GM12878 (cell line): ENCODE data around the gene B4GALNT2. TPM values are rescaled to one million over a fixed set of nuclear protein-coding genes. Genes with fewer than 3 reads are reported as not detected.

Experiments
- ATAC-seq: fragments of 200-7000 bp; cut with Tn5 transposase; 3 replicates; pipeline ENCODE4 v1.9.1; 2020; ENCODE audit warnings: mild to moderate bottlenecking, moderate library complexity
- BruUV-seq: library from RNA; stranded (reverse); fragments of 400-500 nt; replicated peaks from 2 replicates; lab custom pipeline; 2021; lab: Mats Ljungman, UMichigan
- CTCF ChIA-PET: fragments of 300-600 bp; sonication (Branson Sonifier 250); formaldehyde crosslinking; extraction: SDS; loops from one replicate; lab custom pipeline; 2021; ENCODE audit warnings: inconsistent platforms; lab: Yijun Ruan, JAX
- POLR2A ChIA-PET: fragments of 350-600 bp; formaldehyde crosslinking; extraction: SDS; loops from one replicate; lab custom pipeline; 2021; ENCODE audit warnings: inconsistent platforms; lab: Charles Lee
- RAD21 ChIA-PET: fragments of 300-600 bp; sonication (Branson Sonifier 250); formaldehyde crosslinking; loops from one replicate; lab custom pipeline; 2023; ENCODE audit warnings: antibody characterized with exemption; ENCODE audit not compliant: unreplicated experiment; lab: Charles Lee
- SMC1A ChIA-PET: fragments of 300-600 bp; sonication (Branson Sonifier 250); formaldehyde crosslinking; loops from one replicate; lab custom pipeline; 2023; ENCODE audit not compliant: unreplicated experiment, uncharacterized antibody; lab: Charles Lee
- DNase-seq: peaks from one replicate; pipeline ENCODE4 v3.0.0-alpha.2; 2011; ENCODE audit warnings: low read depth, low spot score
- FAIRE-seq: peaks from 3 replicates; lab custom pipeline; 2011; peaks lifted over from hg19 to GRCh38; lab: Jason Lieb, UNC
- H2AFZ ChIP-seq: 2 replicates; pipeline ENCODE4 v1.6.0; 2011; ENCODE audit warnings: low read depth, low read length, control low read depth; ENCODE audit not compliant: control insufficient read depth
- H3K27ac ChIP-seq: 2 replicates; pipeline ENCODE4 v1.5.1; 2011; ENCODE audit warnings: control low read depth; ENCODE audit not compliant: control insufficient read depth, insufficient read depth
- H3K27me3 ChIP-seq, 2 experiments: replicated peaks in 1 of 2; 2 replicates each; pipeline versions ENCODE4 v1.6.0 to v1.6.1; 2011; ENCODE audit warnings: low read length in 1 of 2; ENCODE audit not compliant: control insufficient read depth in 2 of 2, insufficient read depth in 2 of 2
- H3K36me3 ChIP-seq, 2 experiments: 2 replicates each; pipeline ENCODE4 v1.5.1; 2011; ENCODE audit warnings: low read length in 1 of 2; ENCODE audit not compliant: control insufficient read depth in 2 of 2, insufficient read depth in 2 of 2
- H3K4me1 ChIP-seq: 2 replicates; pipeline ENCODE4 v1.6.1; 2011; ENCODE audit warnings: mild to moderate bottlenecking, low read length, moderate library complexity, mixed read lengths; ENCODE audit not compliant: control insufficient read depth, insufficient read depth
- H3K4me2 ChIP-seq: 2 replicates; pipeline ENCODE4 v1.6.0; 2011; ENCODE audit warnings: control low read depth; ENCODE audit not compliant: control insufficient read depth, insufficient read depth
- H3K4me3 ChIP-seq: fragments of 200-600 bp; sonication (generic); 2 replicates; pipeline ENCODE4 v1.5.1; 2016
- H3K79me2 ChIP-seq: 2 replicates; pipeline ENCODE4 v1.6.0; 2011; ENCODE audit warnings: low read length; ENCODE audit not compliant: control insufficient read depth, insufficient read depth
- H3K9ac ChIP-seq: 2 replicates; pipeline ENCODE4 v1.8.0; 2011; ENCODE audit warnings: low read length, control low read depth, mixed read lengths; ENCODE audit not compliant: control insufficient read depth, insufficient read depth
- H3K9me3 ChIP-seq: replicated peaks from 3 replicates; pipeline ENCODE4 v1.5.1; 2011; ENCODE audit warnings: mild to moderate bottlenecking, low read length; ENCODE audit not compliant: control insufficient read depth, insufficient read depth
- H4K20me1 ChIP-seq: 2 replicates; pipeline ENCODE4 v1.6.0; 2011; ENCODE audit not compliant: control insufficient read depth, insufficient read depth
- CHD4 ChIP-seq: fragments of 200-600 bp; sonication (generic); IDR thresholded peaks from 2 replicates; pipeline ENCODE4 v1.6.1; 2016; ENCODE audit warnings: mild to moderate bottlenecking
- IKZF2 ChIP-seq, 2 experiments: fragments of 450-650 bp; IDR thresholded peaks; 2 replicates each; pipeline ENCODE4 v1.6.1; 2017; ENCODE audit warnings: mild to moderate bottlenecking in 2 of 2, moderate library complexity in 2 of 2
- KDM1A ChIP-seq: fragments of 200-600 bp; sonication (generic); IDR thresholded peaks from 2 replicates; pipeline ENCODE4 v1.6.1; 2016; ENCODE audit warnings: borderline replicate concordance
- NFXL1 ChIP-seq: fragments of 450-650 bp; IDR thresholded peaks from 2 replicates; pipeline ENCODE4 v1.6.1; 2017; ENCODE audit warnings: antibody characterized with exemption, mild to moderate bottlenecking, borderline replicate concordance
- NR2F1 ChIP-seq: fragments of 450-650 bp; conservative IDR thresholded peaks from 2 replicates; pipeline ENCODE4 v1.6.1; 2017; ENCODE audit warnings: mild to moderate bottlenecking
- RBBP5 ChIP-seq: fragments of 200-600 bp; sonication (generic); conservative IDR thresholded peaks from 2 replicates; pipeline ENCODE4 v1.6.1; 2016
- RCOR1 ChIP-seq: conservative IDR thresholded peaks from 2 replicates; pipeline ENCODE4 v1.6.1; 2012; ENCODE audit warnings: low read depth, low read length, improper control_type of control experiment
- RELA ChIP-seq: fragments of 450-650 bp; IDR thresholded peaks from 2 replicates; pipeline ENCODE4 v1.8.0; 2014; ENCODE audit warnings: borderline replicate concordance; ENCODE audit not compliant: partially characterized antibody
- RELB ChIP-seq: fragments of 450-650 bp; IDR thresholded peaks from 2 replicates; pipeline ENCODE4 v1.6.1; 2017; ENCODE audit warnings: low read depth, mild to moderate bottlenecking, moderate library complexity
- STAT1 ChIP-seq: fragments of 450-650 bp; conservative IDR thresholded peaks from 2 replicates; pipeline ENCODE4 v1.6.1; 2014; ENCODE audit warnings: antibody characterized with exemption, mild to moderate bottlenecking
- SUPT20H ChIP-seq: IDR thresholded peaks from 2 replicates; pipeline ENCODE4 v1.6.1; 2011; ENCODE audit warnings: low read depth, mild to moderate bottlenecking, low read length, moderate library complexity, borderline replicate concordance; ENCODE audit not compliant: control insufficient read depth
- TAF1 ChIP-seq: IDR thresholded peaks from 2 replicates; pipeline ENCODE4 v1.6.1; 2011; ENCODE audit warnings: mild to moderate bottlenecking, low read depth, low read length, borderline replicate concordance
- WGBS: methylation state at CpG from one replicate; pipeline ENCODE4 v1.1.6; 2016; ENCODE audit warnings: low lambda C conversion rate; ENCODE audit not compliant: insufficient replicate concordance, insufficient coverage; ENCODE audit errors: missing lambda C conversion rate; 5-methylcytosine and 5-hydroxymethylcytosine counted together
- in situ Hi-C: fragments of 300-500 bp; cut with MboI; formaldehyde crosslinking; loops from 9 replicates; pipeline ENCODE4 v1.14.3; 2018; ENCODE audit warnings: mixed read lengths
- intact Hi-C: fragments of 100-400 bp; cut with micrococcal nuclease; formaldehyde crosslinking; loops from one replicate; pipeline ENCODE4 v1.14.2; 2022; ENCODE audit not compliant: unreplicated experiment
- polyA plus RNA-seq, 11 experiments: library from polyadenylated mRNA; depleted of rRNA in 4 of 11; unstranded in 6 of 11; stranded (reverse) in 5 of 11; fragments of >200 nt; fragmentation: Nextera tagmentation in 4 of 11; fragmentation: Illumina TruSeq in 1 of 11; extraction: Ambion mirVana in 4 of 11; extraction: Trizol in 1 of 11; gene quantifications; 1 replicate in 1 of 11; 2 replicates in 10 of 11; pipeline versions ENCODE4 v1.2.1 to v1.2.3, GENCODE V29; 2011 to 2016; ENCODE audit warnings: inconsistent platforms in 2 of 11, missing spikeins in 2 of 11, low read depth in 1 of 11
- total RNA-seq, 4 experiments: library from RNA; depleted of rRNA in 3 of 4; stranded (reverse); fragments of >200 nt in 3 of 4; fragmentation: Illumina TruSeq in 1 of 4; extraction: Trizol in 1 of 4; gene quantifications; 2 replicates each; pipeline versions ENCODE4 v1.2.1 to v1.2.3, GENCODE V29; 2013 to 2021
- TF ChIP-seq, protein P1 (sequence below): IDR thresholded peaks from 2 replicates; pipeline ENCODE4 v1.6.1; 2012; ENCODE audit warnings: low read depth, low read length, improper control_type of control experiment

The B4GALNT2 gene
- total and polyA plus RNA-seq, 10 of the 15 experiments (the other 5 are each of a cell fraction or from before 2014, with no cell fraction given) = not detected

- Histone ChIP-seq H3K79me2 (no peaks in the 10 kb centered on the region), H3K9me3 (no peaks in the 10 kb centered on the region), H2AFZ (no peak overlapping the region), H3K4me1 (no peaks in the 10 kb centered on the region), H3K4me3 (no peak overlapping the region), H3K4me2 (no peak overlapping the region), H3K27me3 (no peaks in the 10 kb centered on the region; a peak in 2 of 4 replicates), H3K36me3 (no peaks in the 10 kb centered on the region), H3K9ac (no peak overlapping the region), H3K27ac (no peak overlapping the region), H4K20me1 (no peaks in the 10 kb centered on the region)
- TF ChIP-seq, protein P1, sequence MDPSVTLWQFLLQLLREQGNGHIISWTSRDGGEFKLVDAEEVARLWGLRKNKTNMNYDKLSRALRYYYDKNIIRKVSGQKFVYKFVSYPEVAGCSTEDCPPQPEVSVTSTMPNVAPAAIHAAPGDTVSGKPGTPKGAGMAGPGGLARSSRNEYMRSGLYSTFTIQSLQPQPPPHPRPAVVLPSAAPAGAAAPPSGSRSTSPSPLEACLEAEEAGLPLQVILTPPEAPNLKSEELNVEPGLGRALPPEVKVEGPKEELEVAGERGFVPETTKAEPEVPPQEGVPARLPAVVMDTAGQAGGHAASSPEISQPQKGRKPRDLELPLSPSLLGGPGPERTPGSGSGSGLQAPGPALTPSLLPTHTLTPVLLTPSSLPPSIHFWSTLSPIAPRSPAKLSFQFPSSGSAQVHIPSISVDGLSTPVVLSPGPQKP = no peak
- no peak for TF ChIP-seq NR2F1
- no peak for TF ChIP-seq NFXL1
- TF ChIP-seq RCOR1 = no peak
- no peak for TF ChIP-seq CHD4
- ATAC-seq (no peak), DNase-seq (no peak), FAIRE-seq (no peak)
- intact Hi-C loops (no loop called here), in situ Hi-C loops (no loop called here)
- POLR2A ChIA-PET = no interaction called here
- CTCF ChIA-PET = no interaction called here
- SMC1A ChIA-PET = no interaction called here
- no TSS peak for BruUV-seq
- RAD21 ChIA-PET = no interaction called here
- WGBS = 4% methylated on average over 4 of the region's 4 CpGs
Observed at GRCh38 chr17:49162866-49163265, 30.3 kb downstream of the B4GALNT2 start.

GRCh38 chr17:49165143-49165542, 32.6 kb downstream of the B4GALNT2 start:
- 34% methylated on average over 2 of the region's 2 CpGs for WGBS
- no peaks in the 10 kb centered on the region; a peak in 2 of 4 replicates for H3K27me3 ChIP-seq
- ATAC-seq (no peak), FAIRE-seq (no peak), DNase-seq (no peak)
- H3K4me2 ChIP-seq = no peak overlapping the region
- intact Hi-C loops = no loop called here
- BruUV-seq = no TSS peak
- no peaks in the 10 kb centered on the region for H4K20me1 ChIP-seq
- no peaks in the 10 kb centered on the region for H3K36me3 ChIP-seq
- H3K79me2 ChIP-seq = no peaks in the 10 kb centered on the region
- RAD21 ChIA-PET = no interaction called here
- CTCF ChIA-PET = no interaction called here
- POLR2A ChIA-PET = no interaction called here
- no peaks in the 10 kb centered on the region; the same call in 2 of the 3 replicates for H3K9me3 ChIP-seq
- SMC1A ChIA-PET = interaction anchor here (0.6 kb wide), 1 partner anchor 369 kb away, joined by 4 read pairs; no protein-coding TSS in a partner anchor
- no peak overlapping the region for H2AFZ ChIP-seq
- H3K4me1 ChIP-seq = no peaks in the 10 kb centered on the region
- no peak overlapping the region for H3K9ac ChIP-seq
- in situ Hi-C loops = no loop called here
- H3K27ac ChIP-seq = no peak overlapping the region
- H3K4me3 ChIP-seq = no peak overlapping the region
- no peak for TF ChIP-seq SUPT20H
- TF ChIP-seq IKZF2 (IDR thresholded peaks at IDR 0.05) = no peak
- TF ChIP-seq STAT1 = no peak
- no peak for TF ChIP-seq KDM1A
- TF ChIP-seq RBBP5 = no peak
- TF ChIP-seq RELB = no peak
- no peak for TF ChIP-seq TAF1
- TF ChIP-seq RELA = no peak
